GM23338 (cell line): Measurements from ENCODE around the gene SIGLEC7. TPM values are rescaled to one million over a fixed set of nuclear protein-coding genes. Genes with fewer than 3 reads are reported as not detected.

Experiments used
- ATAC-seq: fragments of 200-7000 bp; cut with Tn5 transposase; 3 replicates; pipeline ENCODE4 v1.9.1; 2020
- DNase-seq: peaks from one replicate; pipeline ENCODE4 v3.0.0-alpha.2; 2015; ENCODE audit warnings: low spot score
- H2AFZ ChIP-seq: fragments of 200-600 bp; sonication (generic); 2 replicates; pipeline ENCODE4 v1.8.0; 2016; ENCODE audit warnings: antibody characterized with exemption, mild to moderate bottlenecking, moderate library complexity
- H3F3A ChIP-seq: fragments of 200-600 bp; sonication (generic); replicated peaks from 2 replicates; pipeline ENCODE4 v1.8.0; 2017; ENCODE audit warnings: antibody characterized with exemption, mixed run types, low read depth
- H3K27ac ChIP-seq: fragments of 200-600 bp; sonication (generic); 2 replicates; pipeline ENCODE4 v1.6.1; 2016; ENCODE audit warnings: low read depth
- H3K27me3 ChIP-seq: fragments of 200-600 bp; sonication (generic); 2 replicates; pipeline ENCODE4 v1.8.0; 2016; ENCODE audit warnings: mild to moderate bottlenecking, mixed run types, moderate library complexity; ENCODE audit not compliant: insufficient read depth
- H3K36me3 ChIP-seq: fragments of 200-600 bp; sonication (generic); 2 replicates; pipeline ENCODE4 v1.8.0; 2016; ENCODE audit warnings: mild to moderate bottlenecking; ENCODE audit not compliant: insufficient read depth
- H3K4me1 ChIP-seq: fragments of 200-600 bp; sonication (generic); 2 replicates; pipeline ENCODE4 v1.8.0; 2016; ENCODE audit warnings: mild to moderate bottlenecking, moderate library complexity; ENCODE audit not compliant: insufficient read depth
- H3K4me2 ChIP-seq: fragments of 200-600 bp; sonication (generic); 2 replicates; pipeline ENCODE4 v1.7.1; 2017; ENCODE audit warnings: mixed run types
- H3K4me3 ChIP-seq: fragments of 200-600 bp; sonication (generic); 2 replicates; pipeline ENCODE4 v1.6.1; 2016; ENCODE audit warnings: mixed run types
- H3K79me2 ChIP-seq: fragments of 200-600 bp; sonication (generic); replicated peaks from 2 replicates; pipeline ENCODE4 v1.8.0; 2017; ENCODE audit warnings: mild to moderate bottlenecking; ENCODE audit not compliant: insufficient read depth
- H3K9me2 ChIP-seq: fragments of 200-600 bp; sonication (generic); 2 replicates; pipeline ENCODE4 v1.8.0; 2017; ENCODE audit not compliant: insufficient read depth
- H4K20me1 ChIP-seq: fragments of 200-600 bp; sonication (generic); replicated peaks from 2 replicates; pipeline ENCODE4 v1.8.0; 2017; ENCODE audit warnings: mild to moderate bottlenecking; ENCODE audit not compliant: insufficient read depth
- H3K27ac Mint-ChIP-seq: 2 replicates; pipeline ENCODE4 v1.8.0; 2020; ENCODE audit warnings: inconsistent platforms, mild to moderate bottlenecking, moderate library complexity, mixed read lengths
- H3K27me3 Mint-ChIP-seq: 3 replicates; pipeline ENCODE4 v1.8.0; 2022; ENCODE audit warnings: low read depth, mild to moderate bottlenecking, moderate library complexity, mixed read lengths, inconsistent platforms; ENCODE audit not compliant: insufficient read depth, poor library complexity
- H3K36me3 Mint-ChIP-seq: 3 replicates; pipeline ENCODE4 v1.8.0; 2021; ENCODE audit warnings: low read depth, mild to moderate bottlenecking, inconsistent platforms, moderate library complexity, mixed read lengths
- H3K4me1 Mint-ChIP-seq: 3 replicates; pipeline ENCODE4 v1.8.0; 2020; ENCODE audit warnings: mild to moderate bottlenecking, inconsistent platforms, mixed read lengths
- H3K4me3 Mint-ChIP-seq: 3 replicates; pipeline ENCODE4 v1.8.0; 2021; ENCODE audit warnings: moderate library complexity, mild to moderate bottlenecking, inconsistent platforms, mixed read lengths
- H3K9me3 Mint-ChIP-seq: 3 replicates; pipeline ENCODE4 v1.8.0; 2020; ENCODE audit warnings: moderate library complexity, mild to moderate bottlenecking, inconsistent platforms, mixed read lengths
- CREB1 ChIP-seq: fragments of 250-450 bp; sonication (Bioruptor Pico); IDR thresholded peaks from 2 replicates; pipeline ENCODE4 v1.5.0; 2020; ENCODE audit warnings: low read depth, mild to moderate bottlenecking, moderate library complexity
- EZH2 ChIP-seq: fragments of 200-600 bp; sonication (generic); IDR thresholded peaks from one replicate; pipeline ENCODE4 v1.8.0; 2017; ENCODE audit warnings: antibody characterized with exemption, mild to moderate bottlenecking, low read depth; ENCODE audit not compliant: unreplicated experiment
- NANOG ChIP-seq: IDR thresholded peaks from 2 replicates; pipeline ENCODE4 v1.6.1; 2016; ENCODE audit warnings: antibody characterized with exemption, borderline replicate concordance
- POLR2AphosphoS5 ChIP-seq: IDR thresholded peaks from 2 replicates; pipeline ENCODE4 v1.6.1; 2016; ENCODE audit warnings: antibody characterized with exemption, low read depth
- ZNF114 ChIP-seq: fragments of 250-450 bp; sonication (Bioruptor Pico); IDR thresholded peaks from 2 replicates; pipeline ENCODE4 v1.5.0; 2020; ENCODE audit warnings: mild to moderate bottlenecking, moderate library complexity
- ZNF331 ChIP-seq: fragments of 250-450 bp; sonication (Bioruptor Pico); IDR thresholded peaks from 2 replicates; pipeline ENCODE4 v1.5.0; 2020; ENCODE audit warnings: low read depth, mild to moderate bottlenecking, moderate library complexity
- polyA plus RNA-seq: library from polyadenylated mRNA; unstranded; fragments of >200 nt; fragmentation: Nextera tagmentation; extraction: Ambion mirVana; gene quantifications from 2 replicates; pipeline ENCODE4 v1.2.1, GENCODE V29; 2016
- total RNA-seq: library from RNA; depleted of rRNA; stranded (reverse); fragments of >200 nt; shearing (Covaris generic); gene quantifications from 2 replicates; pipeline ENCODE4 v1.2.3, GENCODE V29; 2014
- TF ChIP-seq, protein P1 (sequence below), 2 experiments: fragments of 200-600 bp in 1 of 2; sonication (generic) in 1 of 2; conservative IDR thresholded peaks; 2 replicates each; pipeline versions ENCODE4 v1.5.1 to v1.6.1; 2016 to 2017; ENCODE audit warnings: antibody characterized with exemption in 2 of 2, low read depth in 2 of 2, mild to moderate bottlenecking in 2 of 2, moderate library complexity in 1 of 2
- TF ChIP-seq, protein P2 (sequence below): IDR thresholded peaks from 2 replicates; pipeline ENCODE4 v1.6.1; 2016; ENCODE audit warnings: antibody characterized with exemption
- TF ChIP-seq, protein P3 (sequence below): fragments of 250-450 bp; sonication (Bioruptor Pico); IDR thresholded peaks from 2 replicates; pipeline ENCODE4 v1.5.0; 2020; ENCODE audit warnings: mild to moderate bottlenecking, moderate library complexity

Gene SIGLEC7
- total and polyA plus RNA-seq, 2 experiments from 2014 or later: not detected

DNA sequence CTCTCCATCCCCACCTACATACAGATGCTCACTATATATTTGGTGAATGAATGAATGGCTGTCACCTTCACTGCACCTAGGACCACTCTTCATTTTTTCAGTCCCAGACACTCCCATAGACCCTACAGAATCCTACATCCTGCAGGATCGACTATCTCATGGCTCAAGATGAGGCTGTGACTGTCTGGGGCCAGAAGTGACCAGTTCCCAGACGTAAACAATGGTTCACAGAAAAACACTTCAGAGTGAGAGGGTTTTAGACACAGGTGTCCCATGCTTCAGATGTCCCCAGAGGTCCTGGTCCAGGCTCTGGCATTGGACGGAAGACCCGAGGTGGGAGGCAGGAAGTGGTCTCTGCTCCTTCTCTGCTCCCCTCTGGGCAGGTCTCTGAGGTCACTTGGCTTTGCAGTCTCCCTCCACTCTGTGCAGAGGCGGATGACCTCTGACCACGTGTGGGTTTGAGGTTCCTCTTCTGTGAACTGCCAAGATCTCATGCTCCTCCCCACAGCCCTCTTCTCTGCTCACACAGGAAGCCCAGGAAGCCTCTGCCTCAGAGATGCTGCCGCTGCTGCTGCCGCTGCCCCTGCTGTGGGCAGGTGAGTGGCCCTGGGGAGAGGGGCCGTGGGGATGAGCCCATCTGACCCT, 24.9 kb downstream of the SIGLEC7 start:
- peaks cover 4% of the 10 kb centered on the region for H3K27me3 Mint-ChIP-seq
- Histone ChIP-seq H4K20me1 (no peaks in the 10 kb centered on the region), H3K79me2 (no peaks in the 10 kb centered on the region), H3K27me3 (no peaks in the 10 kb centered on the region), H3F3A (no peaks in the 10 kb centered on the region), H3K4me3 (no peak overlapping the region), H2AFZ (no peak overlapping the region), H3K4me1 (no peaks in the 10 kb centered on the region), H3K4me2 (no peak overlapping the region), H3K36me3 (no peaks in the 10 kb centered on the region), H3K27ac (no peak overlapping the region), H3K9me2 (no peaks in the 10 kb centered on the region)
- ATAC-seq (no peak), DNase-seq (no peak)
- no peak overlapping the region for H3K27ac Mint-ChIP-seq
- peaks cover 11% of the 10 kb centered on the region; the same call in 2 of the 3 replicates for H3K36me3 Mint-ChIP-seq
- no peak overlapping the region for H3K4me3 Mint-ChIP-seq
- peaks cover 25% of the 10 kb centered on the region for H3K9me3 Mint-ChIP-seq
- H3K4me1 Mint-ChIP-seq: no peaks in the 10 kb centered on the region
- TF ChIP-seq ZNF114 (CRISPR knock-in tag) (no peak), CREB1 (CRISPR knock-in tag) (no peak), POLR2AphosphoS5 (no peak), EZH2 (no peak)

DNA sequence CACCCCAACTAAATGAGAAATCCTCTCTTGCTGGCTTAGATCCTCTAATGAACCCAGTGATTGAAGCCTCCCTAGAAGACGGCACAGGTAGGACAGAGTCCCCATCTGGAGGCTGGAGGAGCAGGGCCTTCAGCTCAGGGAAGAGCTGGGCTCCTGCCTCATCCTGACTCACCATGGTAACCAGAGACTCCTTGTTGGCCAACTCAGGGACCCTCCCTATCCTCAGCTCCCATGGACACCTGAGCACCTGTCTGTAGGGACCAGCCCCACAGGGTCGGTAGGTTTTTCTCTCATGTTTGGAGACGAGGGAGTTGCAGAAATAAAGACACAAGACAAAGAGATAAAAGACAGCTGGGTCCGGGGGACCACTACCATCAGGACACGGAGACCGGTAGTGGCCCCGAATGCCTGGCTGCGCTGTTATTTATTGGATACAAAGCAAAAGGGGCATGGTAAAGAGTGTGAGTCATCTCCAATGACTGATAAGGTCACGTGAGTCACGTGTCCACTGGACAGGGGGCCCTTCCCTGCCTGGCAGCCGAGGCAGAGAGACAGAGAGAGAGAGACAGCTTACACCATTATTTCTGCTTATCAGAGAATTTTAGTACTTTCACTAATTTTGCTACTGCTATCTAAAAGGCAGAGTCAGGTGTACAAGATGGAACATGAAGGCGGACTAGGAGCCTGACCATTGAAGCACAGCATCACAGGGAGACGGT, 26.6 kb downstream of the SIGLEC7 start:
- no peak for ATAC-seq
- no peak overlapping the region for H3K4me3 Mint-ChIP-seq
- no peak for TF ChIP-seq POLR2AphosphoS5
- TF ChIP-seq ZNF331: no peak
- TF ChIP-seq, protein P1, sequence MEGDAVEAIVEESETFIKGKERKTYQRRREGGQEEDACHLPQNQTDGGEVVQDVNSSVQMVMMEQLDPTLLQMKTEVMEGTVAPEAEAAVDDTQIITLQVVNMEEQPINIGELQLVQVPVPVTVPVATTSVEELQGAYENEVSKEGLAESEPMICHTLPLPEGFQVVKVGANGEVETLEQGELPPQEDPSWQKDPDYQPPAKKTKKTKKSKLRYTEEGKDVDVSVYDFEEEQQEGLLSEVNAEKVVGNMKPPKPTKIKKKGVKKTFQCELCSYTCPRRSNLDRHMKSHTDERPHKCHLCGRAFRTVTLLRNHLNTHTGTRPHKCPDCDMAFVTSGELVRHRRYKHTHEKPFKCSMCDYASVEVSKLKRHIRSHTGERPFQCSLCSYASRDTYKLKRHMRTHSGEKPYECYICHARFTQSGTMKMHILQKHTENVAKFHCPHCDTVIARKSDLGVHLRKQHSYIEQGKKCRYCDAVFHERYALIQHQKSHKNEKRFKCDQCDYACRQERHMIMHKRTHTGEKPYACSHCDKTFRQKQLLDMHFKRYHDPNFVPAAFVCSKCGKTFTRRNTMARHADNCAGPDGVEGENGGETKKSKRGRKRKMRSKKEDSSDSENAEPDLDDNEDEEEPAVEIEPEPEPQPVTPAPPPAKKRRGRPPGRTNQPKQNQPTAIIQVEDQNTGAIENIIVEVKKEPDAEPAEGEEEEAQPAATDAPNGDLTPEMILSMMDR (conservative IDR thresholded peaks at IDR 0.05; ENCODE audit: low read depth in 2 of 2): no peak
- TF ChIP-seq EZH2: no peak
- no peak for TF ChIP-seq NANOG
- TF ChIP-seq, protein P2, sequence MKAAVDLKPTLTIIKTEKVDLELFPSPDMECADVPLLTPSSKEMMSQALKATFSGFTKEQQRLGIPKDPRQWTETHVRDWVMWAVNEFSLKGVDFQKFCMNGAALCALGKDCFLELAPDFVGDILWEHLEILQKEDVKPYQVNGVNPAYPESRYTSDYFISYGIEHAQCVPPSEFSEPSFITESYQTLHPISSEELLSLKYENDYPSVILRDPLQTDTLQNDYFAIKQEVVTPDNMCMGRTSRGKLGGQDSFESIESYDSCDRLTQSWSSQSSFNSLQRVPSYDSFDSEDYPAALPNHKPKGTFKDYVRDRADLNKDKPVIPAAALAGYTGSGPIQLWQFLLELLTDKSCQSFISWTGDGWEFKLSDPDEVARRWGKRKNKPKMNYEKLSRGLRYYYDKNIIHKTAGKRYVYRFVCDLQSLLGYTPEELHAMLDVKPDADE: no peak
- TF ChIP-seq, protein P3, sequence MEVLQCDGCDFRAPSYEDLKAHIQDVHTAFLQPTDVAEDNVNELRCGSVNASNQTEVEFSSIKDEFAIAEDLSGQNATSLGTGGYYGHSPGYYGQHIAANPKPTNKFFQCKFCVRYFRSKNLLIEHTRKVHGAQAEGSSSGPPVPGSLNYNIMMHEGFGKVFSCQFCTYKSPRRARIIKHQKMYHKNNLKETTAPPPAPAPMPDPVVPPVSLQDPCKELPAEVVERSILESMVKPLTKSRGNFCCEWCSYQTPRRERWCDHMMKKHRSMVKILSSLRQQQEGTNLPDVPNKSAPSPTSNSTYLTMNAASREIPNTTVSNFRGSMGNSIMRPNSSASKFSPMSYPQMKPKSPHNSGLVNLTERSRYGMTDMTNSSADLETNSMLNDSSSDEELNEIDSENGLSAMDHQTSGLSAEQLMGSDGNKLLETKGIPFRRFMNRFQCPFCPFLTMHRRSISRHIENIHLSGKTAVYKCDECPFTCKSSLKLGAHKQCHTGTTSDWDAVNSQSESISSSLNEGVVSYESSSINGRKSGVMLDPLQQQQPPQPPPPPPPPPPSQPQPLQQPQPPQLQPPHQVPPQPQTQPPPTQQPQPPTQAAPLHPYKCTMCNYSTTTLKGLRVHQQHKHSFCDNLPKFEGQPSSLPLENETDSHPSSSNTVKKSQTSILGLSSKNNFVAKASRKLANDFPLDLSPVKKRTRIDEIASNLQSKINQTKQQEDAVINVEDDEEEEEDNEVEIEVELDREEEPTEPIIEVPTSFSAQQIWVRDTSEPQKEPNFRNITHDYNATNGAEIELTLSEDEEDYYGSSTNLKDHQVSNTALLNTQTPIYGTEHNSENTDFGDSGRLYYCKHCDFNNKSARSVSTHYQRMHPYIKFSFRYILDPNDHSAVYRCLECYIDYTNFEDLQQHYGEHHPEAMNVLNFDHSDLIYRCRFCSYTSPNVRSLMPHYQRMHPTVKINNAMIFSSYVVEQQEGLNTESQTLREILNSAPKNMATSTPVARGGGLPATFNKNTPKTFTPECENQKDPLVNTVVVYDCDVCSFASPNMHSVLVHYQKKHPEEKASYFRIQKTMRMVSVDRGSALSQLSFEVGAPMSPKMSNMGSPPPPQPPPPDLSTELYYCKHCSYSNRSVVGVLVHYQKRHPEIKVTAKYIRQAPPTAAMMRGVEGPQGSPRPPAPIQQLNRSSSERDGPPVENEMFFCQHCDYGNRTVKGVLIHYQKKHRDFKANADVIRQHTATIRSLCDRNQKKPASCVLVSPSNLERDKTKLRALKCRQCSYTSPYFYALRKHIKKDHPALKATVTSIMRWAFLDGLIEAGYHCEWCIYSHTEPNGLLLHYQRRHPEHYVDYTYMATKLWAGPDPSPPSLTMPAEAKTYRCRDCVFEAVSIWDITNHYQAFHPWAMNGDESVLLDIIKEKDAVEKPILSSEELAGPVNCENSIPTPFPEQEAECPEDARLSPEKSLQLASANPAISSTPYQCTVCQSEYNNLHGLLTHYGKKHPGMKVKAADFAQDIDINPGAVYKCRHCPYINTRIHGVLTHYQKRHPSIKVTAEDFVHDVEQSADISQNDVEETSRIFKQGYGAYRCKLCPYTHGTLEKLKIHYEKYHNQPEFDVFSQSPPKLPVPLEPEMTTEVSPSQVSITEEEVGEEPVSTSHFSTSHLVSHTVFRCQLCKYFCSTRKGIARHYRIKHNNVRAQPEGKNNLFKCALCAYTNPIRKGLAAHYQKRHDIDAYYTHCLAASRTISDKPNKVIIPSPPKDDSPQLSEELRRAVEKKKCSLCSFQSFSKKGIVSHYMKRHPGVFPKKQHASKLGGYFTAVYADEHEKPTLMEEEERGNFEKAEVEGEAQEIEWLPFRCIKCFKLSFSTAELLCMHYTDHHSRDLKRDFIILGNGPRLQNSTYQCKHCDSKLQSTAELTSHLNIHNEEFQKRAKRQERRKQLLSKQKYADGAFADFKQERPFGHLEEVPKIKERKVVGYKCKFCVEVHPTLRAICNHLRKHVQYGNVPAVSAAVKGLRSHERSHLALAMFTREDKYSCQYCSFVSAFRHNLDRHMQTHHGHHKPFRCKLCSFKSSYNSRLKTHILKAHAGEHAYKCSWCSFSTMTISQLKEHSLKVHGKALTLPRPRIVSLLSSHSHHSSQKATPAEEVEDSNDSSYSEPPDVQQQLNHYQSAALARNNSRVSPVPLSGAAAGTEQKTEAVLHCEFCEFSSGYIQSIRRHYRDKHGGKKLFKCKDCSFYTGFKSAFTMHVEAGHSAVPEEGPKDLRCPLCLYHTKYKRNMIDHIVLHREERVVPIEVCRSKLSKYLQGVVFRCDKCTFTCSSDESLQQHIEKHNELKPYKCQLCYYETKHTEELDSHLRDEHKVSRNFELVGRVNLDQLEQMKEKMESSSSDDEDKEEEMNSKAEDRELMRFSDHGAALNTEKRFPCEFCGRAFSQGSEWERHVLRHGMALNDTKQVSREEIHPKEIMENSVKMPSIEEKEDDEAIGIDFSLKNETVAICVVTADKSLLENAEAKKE (CRISPR knock-in tag): no peak

More for the DNA sequence above, 26.6 kb downstream of the SIGLEC7 start:
- H3K27me3 ChIP-seq: no peaks in the 10 kb centered on the region
- H2AFZ ChIP-seq: no peak overlapping the region
- H3K79me2 ChIP-seq: no peaks in the 10 kb centered on the region
- no peak for DNase-seq
- H3F3A ChIP-seq: no peaks in the 10 kb centered on the region
- H3K4me3 ChIP-seq: no peak overlapping the region
- H3K36me3 ChIP-seq: no peaks in the 10 kb centered on the region
- H3K4me1 ChIP-seq: no peaks in the 10 kb centered on the region
- H3K27me3 Mint-ChIP-seq: peaks cover 4% of the 10 kb centered on the region
- H3K27ac Mint-ChIP-seq: no peak overlapping the region
- no peaks in the 10 kb centered on the region for H3K9me2 ChIP-seq
- peaks cover 25% of the 10 kb centered on the region for H3K9me3 Mint-ChIP-seq
- H3K27ac ChIP-seq: no peak overlapping the region
- no peaks in the 10 kb centered on the region for H4K20me1 ChIP-seq
- H3K4me1 Mint-ChIP-seq: no peaks in the 10 kb centered on the region
- no peak overlapping the region for H3K4me2 ChIP-seq
- H3K36me3 Mint-ChIP-seq: peaks cover 11% of the 10 kb centered on the region; the same call in 2 of the 3 replicates
